ENCODE results near the gene UBR1. TPM values are rescaled to one million over a fixed set of nuclear protein-coding genes. Genes with fewer than 3 reads are reported as not detected.
"Not testable (repeated sequence)": the region's sequence is repeated elsewhere in the genome, so short reads cannot be mapped to it uniquely, and the experiment has no call there.

UBR1 gene
- total RNA-seq, 1 donor from 2014 or later: 29.1 TPM

DNA sequence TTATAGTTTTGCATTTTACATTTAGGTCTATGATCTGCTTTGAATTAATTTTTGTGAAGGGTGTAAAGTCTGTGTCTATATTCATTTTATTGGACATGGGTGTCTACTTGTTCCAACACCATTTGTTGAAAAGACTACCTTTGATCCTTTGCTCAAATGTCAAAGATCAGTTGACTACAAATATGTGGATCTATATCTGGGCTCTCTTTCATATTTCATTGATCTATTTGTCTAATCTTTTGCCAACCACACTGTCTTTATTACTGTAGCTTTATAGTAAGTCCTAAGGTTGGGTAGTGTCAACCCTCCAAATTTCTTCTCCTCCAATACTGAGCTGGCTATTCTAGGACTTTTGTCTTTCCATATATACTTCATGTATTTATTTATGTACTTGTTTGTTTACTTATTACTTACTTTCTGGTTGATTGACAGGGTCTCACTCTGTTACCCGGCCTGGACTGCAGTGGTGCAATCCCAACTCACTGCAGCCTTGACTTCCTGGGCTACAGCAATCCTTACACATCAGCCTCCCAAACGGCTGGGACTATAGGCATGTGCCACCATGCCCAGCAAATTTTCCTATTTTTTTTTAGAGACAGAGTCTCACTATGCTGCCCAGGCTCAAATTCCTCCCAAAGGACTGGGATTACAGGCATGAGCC is 131.5 kb downstream of the UBR1 start:
- Mint-ChIP-seq H3K27ac (no peak overlapping the region), H3K9me3 (no peaks in the 10 kb centered on the region), H3K27me3 (ENCODE audit: insufficient read depth) (no peaks in the 10 kb centered on the region), H3K4me3 (no peak overlapping the region), H3K36me3 (ENCODE audit: low read depth) (peaks cover 66% of the 10 kb centered on the region), H3K4me1 (ENCODE audit: low read depth) (no peaks in the 10 kb centered on the region)
- DNase-seq (ENCODE audit: low spot score): no peak
- intact Hi-C loops (cut with micrococcal nuclease): no loop called here

DNA sequence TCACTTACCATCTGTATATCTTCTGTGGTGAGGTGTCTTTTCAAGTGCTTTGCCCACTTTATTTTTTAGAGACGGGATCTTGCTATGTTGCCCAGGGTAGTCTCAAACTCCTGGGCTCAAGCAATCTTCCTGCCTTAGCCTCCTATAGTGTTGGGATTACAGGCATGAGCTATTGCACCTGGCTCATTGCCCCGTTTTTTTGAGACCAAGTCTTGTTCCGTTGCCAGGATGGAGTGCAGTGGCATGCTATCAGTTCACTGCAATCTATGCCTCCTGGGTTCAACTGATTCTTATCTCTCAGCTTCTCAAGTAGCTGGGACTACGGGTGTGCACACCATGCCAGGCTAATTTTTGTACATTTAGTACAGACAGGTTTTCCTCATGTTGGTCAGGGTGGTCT is 132.7 kb downstream of the UBR1 start:
- Mint-ChIP-seq H3K4me1 (ENCODE audit: low read depth) (no peaks in the 10 kb centered on the region), H3K27me3 (ENCODE audit: insufficient read depth) (no peaks in the 10 kb centered on the region), H3K27ac (no peak overlapping the region), H3K36me3 (ENCODE audit: low read depth) (peaks cover 70% of the 10 kb centered on the region), H3K9me3 (no peaks in the 10 kb centered on the region), H3K4me3 (no peak overlapping the region)
- intact Hi-C loops (cut with micrococcal nuclease): no loop called here
- DNase-seq (ENCODE audit: low spot score): no peak

DNA sequence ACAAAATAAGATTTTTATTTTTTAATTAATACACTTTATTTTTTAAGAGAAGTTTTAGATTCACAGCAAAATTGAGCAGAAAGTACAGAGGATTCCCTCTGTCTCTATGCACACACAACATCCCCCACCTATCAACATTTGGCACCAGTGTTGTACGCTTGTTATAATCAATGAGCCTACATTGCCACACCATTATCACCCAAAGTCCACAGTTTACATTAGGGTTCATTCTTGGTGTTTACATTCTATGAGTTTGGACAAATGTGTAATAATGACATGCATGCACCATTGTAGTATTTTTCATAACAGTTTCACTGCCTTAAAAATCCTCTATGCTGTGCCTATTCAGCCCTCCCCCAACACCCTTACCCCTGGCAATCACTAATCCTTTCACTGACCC is 134.0 kb downstream of the UBR1 start:
- Mint-ChIP-seq H3K27ac (no peak overlapping the region), H3K4me1 (ENCODE audit: low read depth) (no peaks in the 10 kb centered on the region), H3K9me3 (no peaks in the 10 kb centered on the region), H3K36me3 (ENCODE audit: low read depth) (peaks cover 62% of the 10 kb centered on the region), H3K4me3 (no peak overlapping the region), H3K27me3 (ENCODE audit: insufficient read depth) (no peaks in the 10 kb centered on the region)
- intact Hi-C loops (cut with micrococcal nuclease): no loop called here
- no peak for DNase-seq (ENCODE audit: low spot score)

DNA sequence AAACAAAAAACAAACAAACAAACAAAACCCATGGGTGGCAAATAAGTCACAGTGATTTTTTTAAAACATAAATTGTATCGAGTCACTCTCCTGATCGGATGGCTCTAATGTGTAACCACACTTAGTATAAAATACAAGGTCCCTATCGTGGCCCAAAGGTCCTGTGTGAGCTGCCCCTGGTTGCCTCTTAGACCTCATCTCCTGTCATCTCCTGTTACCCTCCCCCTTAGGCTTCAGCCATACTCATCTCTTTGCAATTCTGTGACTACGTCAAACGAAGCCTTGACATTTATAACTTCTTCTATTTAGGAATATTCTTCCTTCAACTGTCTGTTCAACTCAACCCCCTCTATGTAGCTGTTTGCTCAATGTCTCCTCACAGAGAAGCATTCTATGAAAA is 141.4 kb downstream of the UBR1 start:
- peaks cover 41% of the 10 kb centered on the region for H3K36me3 Mint-ChIP-seq (ENCODE audit: low read depth)
- intact Hi-C loops (cut with micrococcal nuclease): no loop called here
- no peak overlapping the region for H3K27ac Mint-ChIP-seq
- H3K9me3 Mint-ChIP-seq: no peaks in the 10 kb centered on the region
- no peak overlapping the region for H3K4me3 Mint-ChIP-seq
- peaks cover 8% of the 10 kb centered on the region for H3K4me1 Mint-ChIP-seq (ENCODE audit: low read depth)
- H3K27me3 Mint-ChIP-seq (ENCODE audit: insufficient read depth): no peaks in the 10 kb centered on the region
- DNase-seq (ENCODE audit: low spot score): no peak

DNA sequence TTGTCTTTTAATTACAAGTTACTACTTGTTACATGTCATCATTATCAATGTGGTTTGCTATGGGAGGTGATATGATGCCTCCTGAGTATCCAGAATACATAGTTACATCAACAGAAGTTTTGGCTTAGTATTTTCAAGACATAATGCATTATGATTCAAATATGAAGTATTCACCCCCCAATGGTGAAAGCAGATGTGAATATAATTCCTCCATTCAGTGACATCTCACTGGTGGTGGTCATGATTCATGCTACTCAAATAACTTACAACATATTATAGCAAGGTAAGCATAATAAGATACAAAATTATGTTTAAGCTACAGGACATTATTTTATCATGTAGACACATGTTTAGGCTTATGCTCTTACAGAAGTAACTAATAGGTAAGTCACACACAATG is 150.3 kb downstream of the UBR1 start:
- Mint-ChIP-seq H3K9me3 (no peaks in the 10 kb centered on the region), H3K36me3 (ENCODE audit: low read depth) (peaks cover 56% of the 10 kb centered on the region), H3K27me3 (ENCODE audit: insufficient read depth) (no peaks in the 10 kb centered on the region), H3K4me3 (no peak overlapping the region), H3K4me1 (ENCODE audit: low read depth) (no peaks in the 10 kb centered on the region), H3K27ac (no peak overlapping the region)
- intact Hi-C loops (cut with micrococcal nuclease): no loop called here
- no peak for DNase-seq (ENCODE audit: low spot score)

DNA sequence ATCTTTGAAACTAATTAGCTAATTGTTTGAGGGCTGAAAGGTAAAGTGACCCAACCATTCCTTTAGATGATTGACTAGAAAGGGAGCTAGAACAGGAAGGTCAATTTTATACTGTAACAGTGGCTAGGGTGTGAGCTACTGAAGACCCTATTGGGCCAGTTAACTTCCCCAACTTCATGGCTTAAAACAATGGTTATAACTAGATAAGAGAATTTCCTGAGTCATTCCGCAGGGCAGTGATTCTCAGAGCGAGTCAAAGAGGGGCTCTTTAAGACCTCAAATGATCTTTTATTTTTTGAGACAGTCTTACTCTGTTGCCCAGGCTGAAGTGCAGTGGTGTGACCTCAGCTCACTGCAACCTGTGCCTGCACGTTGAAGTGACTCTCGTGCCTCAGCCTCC is 151.5 kb downstream of the UBR1 start:
- H3K36me3 Mint-ChIP-seq (ENCODE audit: low read depth): peaks cover 54% of the 10 kb centered on the region
- H3K27me3 Mint-ChIP-seq (ENCODE audit: insufficient read depth): no peaks in the 10 kb centered on the region
- DNase-seq (ENCODE audit: low spot score): no peak
- no peaks in the 10 kb centered on the region for H3K9me3 Mint-ChIP-seq
- no peak overlapping the region for H3K4me3 Mint-ChIP-seq
- intact Hi-C loops (cut with micrococcal nuclease): no loop called here
- H3K27ac Mint-ChIP-seq: no peak overlapping the region
- H3K4me1 Mint-ChIP-seq (ENCODE audit: low read depth): no peaks in the 10 kb centered on the region

DNA sequence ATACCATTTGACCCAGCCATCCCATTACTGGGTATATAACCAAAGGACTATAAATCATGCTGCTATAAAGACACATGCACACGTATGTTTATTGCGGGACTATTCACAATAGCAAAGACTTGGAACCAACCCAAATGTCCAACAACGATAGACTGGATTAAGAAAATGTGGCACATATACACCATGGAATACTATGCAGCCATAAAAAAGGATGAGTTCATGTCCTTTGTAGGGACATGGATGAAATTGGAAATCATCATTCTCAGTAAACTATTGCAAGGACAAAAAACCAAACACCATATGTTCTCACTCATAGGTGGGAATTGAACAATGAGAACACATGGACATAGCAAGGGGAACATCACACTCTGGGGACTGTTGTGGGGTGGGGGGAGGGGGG is 156.9 kb downstream of the UBR1 start:
- DNase-seq (ENCODE audit: low spot score); H3K27ac Mint-ChIP-seq; H3K9me3 Mint-ChIP-seq; intact Hi-C loops (cut with micrococcal nuclease); H3K4me3 Mint-ChIP-seq; H3K4me1 Mint-ChIP-seq (ENCODE audit: low read depth); H3K27me3 Mint-ChIP-seq (ENCODE audit: insufficient read depth): not testable (repeated sequence)
- peaks cover 39% of the 10 kb centered on the region for H3K36me3 Mint-ChIP-seq (ENCODE audit: low read depth)

DNA sequence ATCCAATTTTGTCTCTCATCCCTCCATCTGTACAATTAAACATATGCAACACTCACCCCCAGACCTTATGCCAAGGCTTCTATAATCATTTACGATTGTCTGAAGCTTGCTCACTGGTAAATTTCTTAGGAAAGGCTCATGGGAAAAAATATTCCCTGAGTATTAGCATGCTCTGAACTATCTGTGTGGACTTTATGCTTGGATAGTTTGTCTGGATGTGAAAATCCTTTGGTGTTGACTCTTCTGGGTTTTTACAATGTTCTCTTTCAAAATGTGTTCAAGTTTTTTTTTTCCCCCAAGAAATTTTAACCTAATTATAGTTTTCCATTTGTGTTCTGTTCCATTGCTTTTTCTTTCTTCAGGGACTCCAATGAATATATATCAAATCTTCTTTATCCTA is 165.3 kb downstream of the UBR1 start:
- H3K4me1 Mint-ChIP-seq (ENCODE audit: low read depth): no peaks in the 10 kb centered on the region
- peaks cover 7% of the 10 kb centered on the region for H3K36me3 Mint-ChIP-seq (ENCODE audit: low read depth)
- no peak overlapping the region for H3K4me3 Mint-ChIP-seq
- H3K9me3 Mint-ChIP-seq: no peaks in the 10 kb centered on the region
- H3K27me3 Mint-ChIP-seq (ENCODE audit: insufficient read depth): no peaks in the 10 kb centered on the region
- intact Hi-C loops (cut with micrococcal nuclease): no loop called here
- H3K27ac Mint-ChIP-seq: no peak overlapping the region
- no peak for DNase-seq (ENCODE audit: low spot score)

DNA sequence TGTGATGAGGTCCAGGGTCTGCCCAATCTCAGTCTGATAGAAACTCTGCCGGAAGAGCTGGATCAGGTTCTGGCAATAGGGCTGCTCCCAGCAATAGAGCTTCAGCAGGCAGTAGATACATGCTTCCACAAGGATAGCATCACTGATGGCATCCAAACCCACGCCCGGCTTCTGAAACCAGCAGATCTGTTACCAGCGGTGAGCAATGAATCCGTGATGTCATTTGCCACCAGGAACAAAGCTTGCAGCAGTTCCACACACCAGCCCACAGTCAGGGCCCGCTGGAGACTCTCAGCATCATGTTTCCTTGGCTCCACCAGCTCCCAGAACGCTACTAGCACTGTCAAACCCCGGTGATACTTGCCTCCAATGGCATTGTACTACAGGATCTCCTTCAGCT is 166.0 kb downstream of the UBR1 start:
- H3K36me3 Mint-ChIP-seq (ENCODE audit: low read depth): peaks cover 3% of the 10 kb centered on the region
- no peak overlapping the region for H3K27ac Mint-ChIP-seq
- no peak overlapping the region for H3K4me3 Mint-ChIP-seq
- no peaks in the 10 kb centered on the region for H3K27me3 Mint-ChIP-seq (ENCODE audit: insufficient read depth)
- H3K4me1 Mint-ChIP-seq (ENCODE audit: low read depth): no peaks in the 10 kb centered on the region
- DNase-seq (ENCODE audit: low spot score): no peak
- no peaks in the 10 kb centered on the region for H3K9me3 Mint-ChIP-seq
- intact Hi-C loops (cut with micrococcal nuclease): no loop called here

DNA sequence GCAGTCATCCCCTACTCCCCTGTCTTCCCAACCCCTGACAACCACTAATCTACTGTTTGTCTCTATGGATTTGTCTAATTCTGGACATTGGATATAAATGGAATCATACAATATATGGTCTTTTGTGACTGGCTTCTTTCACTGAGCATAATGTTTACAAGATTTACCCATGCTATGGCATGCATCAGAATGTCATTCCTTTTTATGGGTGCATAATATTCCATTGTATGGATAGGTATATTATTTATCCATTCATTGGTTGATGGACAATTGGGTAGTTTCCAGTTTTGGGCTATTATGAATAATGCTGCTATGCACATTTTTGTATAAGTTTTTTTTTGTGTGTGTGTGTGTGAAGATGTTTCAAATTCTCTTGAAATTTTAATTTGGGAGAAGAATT is 168.7 kb downstream of the UBR1 start:
- Mint-ChIP-seq H3K4me3 (no peak overlapping the region), H3K27ac (no peak overlapping the region), H3K36me3 (ENCODE audit: low read depth) (no peaks in the 10 kb centered on the region), H3K27me3 (ENCODE audit: insufficient read depth) (peaks cover 4% of the 10 kb centered on the region), H3K4me1 (ENCODE audit: low read depth) (no peaks in the 10 kb centered on the region), H3K9me3 (no peaks in the 10 kb centered on the region)
- DNase-seq (ENCODE audit: low spot score): no peak
- intact Hi-C loops (cut with micrococcal nuclease): no loop called here

DNA sequence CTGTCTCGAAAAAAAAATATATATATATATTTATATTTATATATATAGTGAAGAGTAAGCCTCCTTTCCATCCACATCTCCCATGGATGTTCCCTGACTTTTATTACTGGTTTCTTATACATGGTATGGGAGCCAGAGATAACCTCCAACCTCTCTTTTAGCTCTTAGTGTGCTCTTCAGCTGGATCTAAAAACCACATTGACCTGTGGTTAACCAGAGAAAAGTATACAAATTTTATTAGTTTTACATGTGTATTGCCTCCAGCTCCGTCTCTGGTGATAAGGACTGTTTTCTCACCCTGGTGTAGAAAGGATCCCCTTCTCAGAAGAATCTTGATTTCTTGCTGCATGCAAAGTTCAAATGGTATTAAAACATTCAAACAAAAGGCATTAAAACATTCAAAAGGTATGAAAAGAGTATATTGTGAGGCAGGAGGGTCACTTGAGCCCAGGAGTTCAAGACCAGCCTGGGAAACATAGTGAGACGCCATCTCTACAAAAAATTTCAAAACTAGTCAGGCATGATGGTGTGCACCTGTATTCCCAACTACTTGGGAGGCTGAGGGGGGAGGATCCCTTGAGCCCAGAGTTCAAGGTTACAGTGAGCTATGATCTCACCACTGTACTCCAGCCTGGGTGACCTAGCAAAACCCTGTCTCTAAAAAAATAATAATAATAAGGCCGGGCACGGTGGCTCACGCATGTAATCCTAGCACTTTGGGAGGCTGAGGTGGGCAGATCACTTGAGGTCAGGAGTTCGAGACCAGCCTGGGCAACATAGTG is 171.8 kb downstream of the UBR1 start:
- H3K9me3 Mint-ChIP-seq: no peaks in the 10 kb centered on the region
- H3K36me3 Mint-ChIP-seq (ENCODE audit: low read depth): no peaks in the 10 kb centered on the region
- peaks cover 10% of the 10 kb centered on the region for H3K27me3 Mint-ChIP-seq (ENCODE audit: insufficient read depth)
- no peak overlapping the region for H3K4me3 Mint-ChIP-seq
- no peak overlapping the region for H3K27ac Mint-ChIP-seq
- intact Hi-C loops (cut with micrococcal nuclease): no loop called here
- no peak for DNase-seq (ENCODE audit: low spot score)
- no peaks in the 10 kb centered on the region for H3K4me1 Mint-ChIP-seq (ENCODE audit: low read depth)

DNA sequence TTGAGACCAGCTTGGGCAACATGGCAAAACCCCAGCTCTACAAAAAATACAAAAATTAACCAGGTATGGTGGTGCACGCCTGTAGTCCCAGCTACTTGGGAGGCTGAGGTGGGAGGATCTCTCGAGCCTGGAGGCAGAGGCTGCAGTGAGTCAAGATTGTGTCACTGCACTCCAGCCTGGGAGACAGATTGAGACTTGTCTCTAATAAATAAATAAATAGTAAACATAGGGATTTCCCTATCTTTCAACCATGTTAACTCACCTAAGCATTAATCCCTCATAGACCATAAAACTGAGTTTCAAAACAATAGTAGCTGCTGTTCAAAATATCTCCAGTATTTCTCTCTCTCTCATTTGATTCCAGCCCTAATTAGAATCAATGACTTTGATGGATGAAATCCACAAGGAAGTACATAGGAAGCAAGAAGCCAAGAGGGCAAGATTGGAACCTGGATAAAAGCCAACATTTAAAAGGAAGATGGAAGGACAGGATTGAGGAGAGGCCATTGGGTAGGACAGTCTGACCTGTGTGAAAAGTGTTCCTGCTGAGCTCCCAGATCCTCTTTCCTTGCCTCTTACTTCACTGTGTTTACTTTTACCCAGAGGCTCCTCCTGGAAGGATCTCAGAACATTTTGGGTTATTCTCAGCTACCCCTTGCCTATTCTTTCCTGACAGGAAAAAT is 172.9 kb downstream of the UBR1 start:
- Mint-ChIP-seq H3K27ac (no peak overlapping the region), H3K27me3 (ENCODE audit: insufficient read depth) (peaks cover 18% of the 10 kb centered on the region), H3K4me1 (ENCODE audit: low read depth) (no peaks in the 10 kb centered on the region), H3K9me3 (no peaks in the 10 kb centered on the region), H3K4me3 (no peak overlapping the region), H3K36me3 (ENCODE audit: low read depth) (no peaks in the 10 kb centered on the region)
- intact Hi-C loops (cut with micrococcal nuclease): no loop called here
- no peak for DNase-seq (ENCODE audit: low spot score)

DNA sequence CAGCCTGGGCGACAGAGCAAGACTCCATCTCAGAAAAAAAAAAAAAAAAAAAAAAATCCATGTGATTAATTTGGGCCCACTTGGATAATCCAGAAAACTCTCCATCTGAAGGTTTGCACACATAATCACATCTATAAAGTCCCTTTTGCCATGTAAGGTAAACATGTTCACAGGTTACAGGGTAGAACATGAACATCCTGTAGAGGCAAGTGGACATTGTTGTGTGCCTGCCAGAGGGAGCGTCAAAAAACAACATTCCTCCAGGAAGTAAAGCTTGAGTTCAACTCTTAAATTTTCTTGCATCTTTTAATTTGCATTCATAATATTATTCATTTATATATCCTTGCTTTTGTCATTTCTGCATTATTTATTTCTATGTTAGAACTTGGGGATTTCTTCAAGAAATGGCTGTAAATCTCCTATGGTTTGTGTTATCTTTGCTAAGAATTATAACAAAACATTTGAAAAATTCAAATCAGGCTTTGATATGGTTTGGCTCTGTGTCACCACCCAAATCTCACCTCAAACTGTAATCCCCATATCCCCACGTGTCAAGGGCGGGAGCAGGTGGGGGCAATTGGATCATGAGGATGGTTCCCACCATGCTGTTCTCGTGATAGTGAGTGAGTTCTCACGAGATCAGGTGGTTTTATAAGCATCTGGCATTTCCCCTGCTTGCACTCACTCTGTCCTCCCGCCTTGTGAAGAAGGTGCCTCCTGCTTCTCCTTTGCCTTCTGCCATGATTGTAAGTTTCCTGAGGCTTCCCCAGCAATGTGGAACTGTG is 173.9 kb downstream of the UBR1 start:
- no peaks in the 10 kb centered on the region for H3K9me3 Mint-ChIP-seq
- H3K4me1 Mint-ChIP-seq (ENCODE audit: low read depth): no peaks in the 10 kb centered on the region
- H3K36me3 Mint-ChIP-seq (ENCODE audit: low read depth): no peaks in the 10 kb centered on the region
- intact Hi-C loops (cut with micrococcal nuclease): no loop called here
- H3K27me3 Mint-ChIP-seq (ENCODE audit: insufficient read depth): peaks cover 19% of the 10 kb centered on the region
- H3K27ac Mint-ChIP-seq: no peak overlapping the region
- no peak overlapping the region for H3K4me3 Mint-ChIP-seq
- DNase-seq (ENCODE audit: low spot score): no peak

All from activated T-helper 1 cell treated with anti-CD3 and anti-CD28 coated beads, Interleukin-12 subunit alpha, Interleukin-12 subunit beta, Interleukin-2, Interleukin-4 antibody, amounts not matched to agents 30 ng/mL and 10 ng/mL and 1 ng/mL, durations not matched to agents 14 hours and 24 hours and 36 hours (primary cell).